ENCODE data around the gene ALPK1. TPM values are rescaled to one million over a fixed set of nuclear protein-coding genes. Genes with fewer than 3 reads are reported as not detected.
"Not testable (repeated sequence)": the region's sequence is repeated elsewhere in the genome, so short reads cannot be mapped to it uniquely, and the experiment has no call there.

Gene ALPK1
- total RNA-seq, 1 donor from 2014 or later, result 27.0 TPM

DNA sequence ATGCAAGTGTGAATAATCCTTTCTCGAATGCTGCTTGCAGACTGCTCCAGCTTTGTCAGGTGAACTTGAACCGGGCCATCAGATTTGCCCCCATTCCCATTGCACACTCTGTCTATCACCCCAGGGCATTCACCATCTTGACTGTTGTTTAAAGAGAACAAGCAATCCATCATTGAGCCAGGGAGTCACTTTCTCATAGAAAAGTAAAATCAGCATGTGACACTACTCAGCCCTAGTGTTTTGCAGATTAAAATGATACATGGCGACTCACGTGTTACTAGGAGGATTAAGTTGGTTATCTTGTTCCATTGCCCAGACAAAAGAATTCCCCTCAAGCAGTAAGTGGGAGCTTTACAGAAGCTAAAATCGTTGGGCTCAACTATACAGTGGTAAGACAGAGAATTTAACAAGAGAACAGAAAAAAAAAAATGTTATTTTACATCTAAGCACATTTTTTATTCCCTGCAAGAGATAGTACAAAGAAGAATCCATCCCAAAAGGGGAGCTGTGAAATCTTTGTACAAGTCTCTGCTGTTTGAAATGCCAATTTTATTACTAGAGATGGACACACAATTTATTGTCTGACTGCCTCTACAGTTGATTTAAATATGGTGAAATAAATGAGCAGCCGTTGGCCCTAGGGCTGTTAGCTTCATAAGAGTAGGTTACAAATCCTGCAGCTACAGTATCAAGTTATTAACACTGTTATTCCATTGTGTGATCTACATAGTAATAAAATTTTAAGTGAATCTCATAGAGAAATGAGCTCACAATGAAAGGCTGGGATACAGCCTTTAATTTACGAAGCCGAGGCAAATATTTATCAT lies 151.3 kb downstream of the ALPK1 start:
- peak; percentile 19 for DNase-seq (ENCODE audit: low spot score)

- no peak for DNase-seq (ENCODE audit: low spot score)
Measured at GRCh38 chr4:112449708-112450107, 152.5 kb downstream of the ALPK1 start.

DNA sequence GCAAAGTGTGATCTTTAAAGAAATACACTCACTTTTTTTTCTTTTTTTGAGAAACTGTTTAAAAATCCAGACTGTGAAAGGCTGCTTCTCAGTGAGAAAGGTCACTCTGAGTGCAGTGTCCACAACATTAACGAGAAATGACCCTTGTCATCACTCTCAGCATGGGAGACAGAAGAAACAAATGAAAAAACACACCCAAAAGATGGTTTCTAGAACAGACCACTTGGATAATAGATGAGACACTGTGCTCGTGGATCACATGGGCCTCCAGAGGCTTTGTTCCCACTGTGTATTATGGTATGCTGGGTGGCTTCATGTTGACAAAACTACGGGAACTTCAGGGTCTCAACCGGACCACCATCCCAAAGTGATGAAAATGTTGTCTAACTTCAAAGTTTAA lies 153.9 kb downstream of the ALPK1 start:
- DNase-seq (ENCODE audit: low spot score), result no peak

DNA sequence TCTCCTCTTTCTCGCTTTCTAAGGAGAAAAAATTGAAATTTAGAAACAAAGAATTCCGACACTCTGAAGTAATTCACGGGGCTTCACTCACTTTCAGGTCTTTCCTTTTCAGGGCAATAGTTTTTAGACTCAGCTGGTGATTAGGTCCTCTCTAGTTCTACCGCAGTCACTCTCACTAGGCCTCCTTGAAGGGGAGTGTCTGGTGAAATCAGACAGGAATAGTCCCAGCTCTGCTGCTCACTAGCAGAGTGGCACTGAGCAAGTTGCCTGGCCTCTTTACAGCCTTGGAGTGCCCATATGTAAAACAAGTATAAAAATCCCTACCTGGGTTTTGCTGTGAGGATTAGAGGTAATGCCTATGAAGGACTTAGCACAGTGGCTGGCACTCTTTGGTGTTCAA lies 154.7 kb downstream of the ALPK1 start:
- peak; percentile 3 for DNase-seq (ENCODE audit: low spot score)

- DNase-seq (ENCODE audit: low spot score), result no peak
Measured at GRCh38 chr4:112453321-112453720, 156.2 kb downstream of the ALPK1 start.

GRCh38 chr4:112472318-112472717 lies 175.1 kb downstream of the ALPK1 start:
- no peak for DNase-seq (ENCODE audit: low spot score)

DNA sequence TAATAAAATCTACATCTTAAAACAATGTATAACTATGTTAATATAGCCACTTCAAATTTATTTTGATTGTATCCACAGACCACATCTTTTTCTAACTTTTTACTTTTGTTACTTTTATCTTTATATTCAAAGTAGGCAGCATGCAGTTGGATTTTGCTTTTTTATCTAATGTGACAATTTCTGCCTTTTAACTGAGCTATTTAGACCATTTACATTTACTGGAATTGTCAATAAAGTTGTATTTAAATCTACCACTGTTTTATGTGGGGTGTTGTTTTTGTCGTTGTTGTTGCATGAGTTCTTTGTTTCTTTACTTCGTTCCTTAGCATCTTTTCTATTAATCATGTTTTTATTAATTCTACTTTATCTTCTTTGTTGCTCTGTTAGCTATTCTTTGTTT lies 176.8 kb downstream of the ALPK1 start:
- no peak for DNase-seq (ENCODE audit: low spot score)

- no peak for DNase-seq (ENCODE audit: low spot score)
Measured at GRCh38 chr4:112485930-112486329, 188.8 kb downstream of the ALPK1 start.

- DNase-seq (ENCODE audit: low spot score), result not testable (repeated sequence)
Measured at GRCh38 chr4:112490808-112491207, 193.6 kb downstream of the ALPK1 start.

Other genes starting within 250 kb of the ALPK1 start
- 6.3 TPM for gene FAM241A, start 151.9 kb upstream of the ALPK1 start, total RNA-seq (ENCODE audit: insufficient read depth, low replicate concordance)
- gene AP1AR, start 65.6 kb upstream of the ALPK1 start, total RNA-seq (ENCODE audit: insufficient read depth, low replicate concordance), result 40.2 TPM
- 14.2 TPM for gene TIFA, start 11.5 kb upstream of the ALPK1 start, total RNA-seq (ENCODE audit: insufficient read depth, low replicate concordance)
- 2.2 TPM for gene NEUROG2, start 218.8 kb downstream of the ALPK1 start, total RNA-seq (ENCODE audit: insufficient read depth, low replicate concordance)